ENCODE data around the gene GAB3. TPM values are rescaled to one million over a fixed set of nuclear protein-coding genes. Genes with fewer than 3 reads are reported as not detected.

The GAB3 gene
- total RNA-seq, result 0.78 and 1.1 TPM in 2 replicates
- long read RNA-seq, full-length matches to known transcripts, result 2 of 2 reads
- long read RNA-seq, partial matches to known transcripts, result 0 of 2 reads
- long read RNA-seq, other reads (novel, unspliced or antisense), result 0 of 2 reads

- Mint-ChIP-seq H3K27me3 (ENCODE audit: unreplicated experiment) (peaks cover 8% of the 10 kb centered on the region), H3K36me3 (ENCODE audit: unreplicated experiment) (no peaks in the 10 kb centered on the region), H3K9me3 (ENCODE audit: unreplicated experiment) (no peaks in the 10 kb centered on the region), H3K4me1 (ENCODE audit: unreplicated experiment) (peaks cover 4% of the 10 kb centered on the region), H3K27ac (ENCODE audit: unreplicated experiment) (no peak within 1 kb of the TSS), H3K4me3 (ENCODE audit: unreplicated experiment) (peak within 1 kb of the TSS; percentile 65)
- no peak for TF ChIP-seq CTCF (IDR thresholded peaks at IDR 0.05)
- no peak for DNase-seq (ENCODE audit: extremely low spot score, unreplicated experiment)
Measured at GRCh38 chrX:154750301-154751202, at the start of gene GAB3. Gene GAB3 (minus strand): TSS chrX:154751077. CDS start chrX:154751025, 52 bp downstream.

GRCh38 chrX:154799556-154800348 lies 48.9 kb upstream of the GAB3 start:
- H3K4me3 Mint-ChIP-seq (ENCODE audit: unreplicated experiment), result no peak overlapping the region
- peaks cover 3% of the 10 kb centered on the region for H3K9me3 Mint-ChIP-seq (ENCODE audit: unreplicated experiment)
- H3K36me3 Mint-ChIP-seq (ENCODE audit: unreplicated experiment), result no peaks in the 10 kb centered on the region
- DNase-seq (ENCODE audit: extremely low spot score, unreplicated experiment), result no peak
- peak overlapping the region; percentile 84 for H3K27ac Mint-ChIP-seq (ENCODE audit: unreplicated experiment)
- TF ChIP-seq CTCF (IDR thresholded peaks at IDR 0.05), result no peak
- H3K4me1 Mint-ChIP-seq (ENCODE audit: unreplicated experiment), result peaks cover 36% of the 10 kb centered on the region
- H3K27me3 Mint-ChIP-seq (ENCODE audit: unreplicated experiment), result no peaks in the 10 kb centered on the region

- H3K4me1 Mint-ChIP-seq (ENCODE audit: unreplicated experiment), result peaks cover 30% of the 10 kb centered on the region
- TF ChIP-seq CTCF (IDR thresholded peaks at IDR 0.05), result no peak
- no peak for DNase-seq (ENCODE audit: extremely low spot score, unreplicated experiment)
- H3K4me3 Mint-ChIP-seq (ENCODE audit: unreplicated experiment), result no peak overlapping the region
- H3K27me3 Mint-ChIP-seq (ENCODE audit: unreplicated experiment), result no peaks in the 10 kb centered on the region
- peaks cover 2% of the 10 kb centered on the region for H3K36me3 Mint-ChIP-seq (ENCODE audit: unreplicated experiment)
- H3K27ac Mint-ChIP-seq (ENCODE audit: unreplicated experiment), result no peak overlapping the region
- H3K9me3 Mint-ChIP-seq (ENCODE audit: unreplicated experiment), result peaks cover 9% of the 10 kb centered on the region
Measured at GRCh38 chrX:154797006-154797405, 46.1 kb upstream of the GAB3 start.

GRCh38 chrX:154795016-154795415 lies 44.1 kb upstream of the GAB3 start:
- peaks cover 27% of the 10 kb centered on the region for H3K4me1 Mint-ChIP-seq (ENCODE audit: unreplicated experiment)
- peaks cover 2% of the 10 kb centered on the region for H3K36me3 Mint-ChIP-seq (ENCODE audit: unreplicated experiment)
- no peak for DNase-seq (ENCODE audit: extremely low spot score, unreplicated experiment)
- H3K27me3 Mint-ChIP-seq (ENCODE audit: unreplicated experiment), result no peaks in the 10 kb centered on the region
- peaks cover 15% of the 10 kb centered on the region for H3K9me3 Mint-ChIP-seq (ENCODE audit: unreplicated experiment)
- H3K27ac Mint-ChIP-seq (ENCODE audit: unreplicated experiment), result no peak overlapping the region
- no peak overlapping the region for H3K4me3 Mint-ChIP-seq (ENCODE audit: unreplicated experiment)
- TF ChIP-seq CTCF (IDR thresholded peaks at IDR 0.05), result no peak

All from osteocyte (in vitro differentiated cells).